ENCODE measurements around the gene L3MBTL4.
"Not testable (repeated sequence)": the region's sequence is repeated elsewhere in the genome, so short reads cannot be mapped to it uniquely, and the experiment has no call there.

The L3MBTL4 gene

GRCh38 chr18:6079406-6079805 is 335.3 kb downstream of the L3MBTL4 start:
- DNase-seq, result no peak

- no peak for DNase-seq
Measured at GRCh38 chr18:6078877-6079276, 335.8 kb downstream of the L3MBTL4 start.

- DNase-seq, result not testable (repeated sequence)
Measured at GRCh38 chr18:6072423-6072822, 342.3 kb downstream of the L3MBTL4 start.

- no peak for DNase-seq
Measured at GRCh38 chr18:6069539-6069938, 345.2 kb downstream of the L3MBTL4 start.

GRCh38 chr18:6069103-6069502 is 345.6 kb downstream of the L3MBTL4 start:
- no peak for DNase-seq

- DNase-seq, result no peak
Measured at GRCh38 chr18:6060149-6060548, 354.6 kb downstream of the L3MBTL4 start.

GRCh38 chr18:6059551-6059950 is 355.2 kb downstream of the L3MBTL4 start:
- DNase-seq, result no peak

GRCh38 chr18:6058941-6059340 is 355.8 kb downstream of the L3MBTL4 start:
- DNase-seq, result no peak

- DNase-seq, result no peak
Measured at GRCh38 chr18:6057604-6058003, 357.1 kb downstream of the L3MBTL4 start.

GRCh38 chr18:6056171-6056910 is 358.4 kb downstream of the L3MBTL4 start:
- no peak for DNase-seq

- no peak for DNase-seq
Measured at GRCh38 chr18:6055711-6056110, 359.0 kb downstream of the L3MBTL4 start.

GRCh38 chr18:6054256-6054842 is 360.4 kb downstream of the L3MBTL4 start:
- no peak for DNase-seq

GRCh38 chr18:6052449-6052913 is 362.2 kb downstream of the L3MBTL4 start:
- DNase-seq, result no peak

- not testable (repeated sequence) for DNase-seq
Measured at GRCh38 chr18:6047596-6047995, 367.1 kb downstream of the L3MBTL4 start.

GRCh38 chr18:6044773-6045172 is 369.9 kb downstream of the L3MBTL4 start:
- no peak for DNase-seq

- no peak for DNase-seq
Measured at GRCh38 chr18:6044319-6044718, 370.4 kb downstream of the L3MBTL4 start.

GRCh38 chr18:6039055-6039454 is 375.7 kb downstream of the L3MBTL4 start:
- no peak for DNase-seq

- no peak for DNase-seq
Measured at GRCh38 chr18:6031442-6031841, 383.3 kb downstream of the L3MBTL4 start.

- DNase-seq, result no peak
Measured at GRCh38 chr18:6031002-6031401, 383.7 kb downstream of the L3MBTL4 start.

GRCh38 chr18:6024745-6025248 is 389.9 kb downstream of the L3MBTL4 start:
- DNase-seq, result no peak

GRCh38 chr18:6023551-6023950 is 391.2 kb downstream of the L3MBTL4 start:
- no peak for DNase-seq

- no peak for DNase-seq
Measured at GRCh38 chr18:6022845-6023244, 391.9 kb downstream of the L3MBTL4 start.

GRCh38 chr18:6022074-6022444 is 392.7 kb downstream of the L3MBTL4 start:
- no peak for DNase-seq

- DNase-seq, result no peak
Measured at GRCh38 chr18:6021306-6022073, 393.2 kb downstream of the L3MBTL4 start.
